AG10803 (cell line): Measurements from ENCODE around the gene PFKFB4.

Source experiments
- DNase-seq: peaks from one replicate; pipeline ENCODE4 v3.0.0; 2010; ENCODE audit warnings: low read depth
- H3K4me3 ChIP-seq: 2 replicates; pipeline ENCODE4 v1.5.1; 2011; ENCODE audit warnings: mild to moderate bottlenecking, low read length, control low read depth
- CTCF ChIP-seq: conservative IDR thresholded peaks from 2 replicates; pipeline ENCODE4 v1.5.1; 2011; ENCODE audit warnings: mild to moderate bottlenecking, low read length, control low read depth, inconsistent platforms

Gene PFKFB4

GRCh38 chr3:48593337-48593736 is 36.7 kb upstream of the PFKFB4 start:
- no peak for DNase-seq
- no peak overlapping the region; the same call in 1 of the 2 replicates for H3K4me3 ChIP-seq
- TF ChIP-seq CTCF: no peak

GRCh38 chr3:48592519-48593087 is 36.0 kb upstream of the PFKFB4 start:
- TF ChIP-seq CTCF: no peak
- peak; percentile 8 for DNase-seq
- H3K4me3 ChIP-seq: no peak overlapping the region

- no peak for TF ChIP-seq CTCF
- DNase-seq: no peak
- no peak overlapping the region for H3K4me3 ChIP-seq
These were observed 35.4 kb upstream of the PFKFB4 start for GRCh38 chr3:48591886-48592518.

GRCh38 chr3:48591436-48591835 is 34.8 kb upstream of the PFKFB4 start:
- no peak overlapping the region for H3K4me3 ChIP-seq
- DNase-seq: no peak
- no peak for TF ChIP-seq CTCF

GRCh38 chr3:48588230-48588629 is 31.6 kb upstream of the PFKFB4 start:
- DNase-seq: no peak
- TF ChIP-seq CTCF: no peak
- H3K4me3 ChIP-seq: no peak overlapping the region

GRCh38 chr3:48587686-48588085 is 31.1 kb upstream of the PFKFB4 start:
- no peak for TF ChIP-seq CTCF
- no peak for DNase-seq

GRCh38 chr3:48585411-48585810 is 28.8 kb upstream of the PFKFB4 start:
- no peak for DNase-seq
- H3K4me3 ChIP-seq: no peak overlapping the region
- TF ChIP-seq CTCF: no peak

More at GRCh38 chr3:48587686-48588085, 31.1 kb upstream of the PFKFB4 start:
- no peak overlapping the region for H3K4me3 ChIP-seq
